K562 (cell line): ENCODE data around the gene IGDCC3. TPM values are rescaled to one million over a fixed set of nuclear protein-coding genes. Genes with fewer than 3 reads are reported as not detected.
A peak's percentile ranks its signal among the peaks of the same experiment; 100 is the strongest.

ENCODE experiments used
- ASH1L ChIP-seq: fragments of 450-650 bp; IDR thresholded peaks from 2 replicates; pipeline ENCODE4 v1.6.1; 2018; ENCODE audit warnings: borderline replicate concordance, mild to moderate bottlenecking, low read depth; ENCODE audit not compliant: partially characterized antibody
- CREB5 ChIP-seq: fragments of 250-450 bp; sonication (Bioruptor Pico); IDR thresholded peaks from 2 replicates; pipeline ENCODE4 v1.5.0; 2020; ENCODE audit warnings: mild to moderate bottlenecking
- ETV5 ChIP-seq: sonication (generic); formaldehyde crosslinking; IDR thresholded peaks from 2 replicates; pipeline ENCODE4 v1.4.0; 2020; ENCODE audit warnings: low read depth, mild to moderate bottlenecking, missing genetic modification reagents
- GABPB2 ChIP-seq: fragments of 250-450 bp; sonication (Bioruptor Pico); conservative IDR thresholded peaks from 2 replicates; pipeline ENCODE4 v1.5.1; 2021; ENCODE audit warnings: mild to moderate bottlenecking
- RBM17 ChIP-seq: fragments of 200-400 bp; formaldehyde crosslinking; IDR thresholded peaks from 2 replicates; pipeline ENCODE4 v1.6.1; 2017; ENCODE audit warnings: low read depth, mild to moderate bottlenecking, low read length, borderline replicate concordance
- SMAD3 ChIP-seq: fragments of 450-650 bp; formaldehyde crosslinking; conservative IDR thresholded peaks from 2 replicates; pipeline ENCODE4 v1.4.0; 2020; ENCODE audit warnings: mild to moderate bottlenecking
- ZNF318 ChIP-seq, 2 experiments: fragments of 450-650 bp; IDR thresholded peaks; 2 replicates each; pipeline ENCODE4 v1.6.1; 2016; ENCODE audit warnings: mild to moderate bottlenecking in 2 of 2, borderline replicate concordance in 1 of 2, low read depth in 1 of 2, moderate library complexity in 1 of 2
- polyA plus RNA-seq, 8 experiments: library from polyadenylated mRNA; depleted of rRNA in 4 of 8; stranded (reverse) in 5 of 8; unstranded in 3 of 8; fragments of >200 nt; fragmentation: Nextera tagmentation in 2 of 8; fragmentation: Illumina TruSeq in 1 of 8; extraction: Ambion mirVana in 2 of 8; extraction: Trizol in 1 of 8; gene quantifications; 2 replicates each; pipeline versions ENCODE4 v1.2.1 to v1.2.3, GENCODE V29; 2011 to 2014; ENCODE audit warnings: inconsistent platforms in 1 of 8, missing spikeins in 1 of 8
- total RNA-seq, 7 experiments: library from RNA; depleted of rRNA in 6 of 7; stranded (reverse); fragments of >200 nt in 6 of 7; fragmentation: Illumina TruSeq in 2 of 7; extraction: Trizol in 2 of 7; gene quantifications; 2 replicates each; pipeline versions ENCODE4 v1.2.1 to v1.2.3, GENCODE V29; 2011 to 2021; ENCODE audit warnings: low replicate concordance in 1 of 7
- TF ChIP-seq, protein P1 (sequence below), 2 experiments: fragments of 450-650 bp; IDR thresholded peaks; 2 replicates each; pipeline ENCODE4 v1.6.1; 2018; ENCODE audit warnings: mild to moderate bottlenecking in 2 of 2, low read depth in 1 of 2; ENCODE audit not compliant: partially characterized antibody in 2 of 2
- TF ChIP-seq, protein P2 (sequence below): fragments of 450-650 bp; conservative IDR thresholded peaks from 2 replicates; pipeline ENCODE4 v1.6.1; 2016; ENCODE audit warnings: missing genetic modification characterization, low read depth, mild to moderate bottlenecking, missing compliant biosample characterization, moderate library complexity

The IGDCC3 gene
- total and polyA plus RNA-seq, 9 of the 15 experiments (the other 6 are each of a cell fraction or from before 2014, with no cell fraction given): not detected

GRCh38 chr15:65304381-65305149 lies 73.2 kb downstream of the IGDCC3 start, which contains the start of gene RNU5B-1 (continued):
- TF ChIP-seq, protein P1, sequence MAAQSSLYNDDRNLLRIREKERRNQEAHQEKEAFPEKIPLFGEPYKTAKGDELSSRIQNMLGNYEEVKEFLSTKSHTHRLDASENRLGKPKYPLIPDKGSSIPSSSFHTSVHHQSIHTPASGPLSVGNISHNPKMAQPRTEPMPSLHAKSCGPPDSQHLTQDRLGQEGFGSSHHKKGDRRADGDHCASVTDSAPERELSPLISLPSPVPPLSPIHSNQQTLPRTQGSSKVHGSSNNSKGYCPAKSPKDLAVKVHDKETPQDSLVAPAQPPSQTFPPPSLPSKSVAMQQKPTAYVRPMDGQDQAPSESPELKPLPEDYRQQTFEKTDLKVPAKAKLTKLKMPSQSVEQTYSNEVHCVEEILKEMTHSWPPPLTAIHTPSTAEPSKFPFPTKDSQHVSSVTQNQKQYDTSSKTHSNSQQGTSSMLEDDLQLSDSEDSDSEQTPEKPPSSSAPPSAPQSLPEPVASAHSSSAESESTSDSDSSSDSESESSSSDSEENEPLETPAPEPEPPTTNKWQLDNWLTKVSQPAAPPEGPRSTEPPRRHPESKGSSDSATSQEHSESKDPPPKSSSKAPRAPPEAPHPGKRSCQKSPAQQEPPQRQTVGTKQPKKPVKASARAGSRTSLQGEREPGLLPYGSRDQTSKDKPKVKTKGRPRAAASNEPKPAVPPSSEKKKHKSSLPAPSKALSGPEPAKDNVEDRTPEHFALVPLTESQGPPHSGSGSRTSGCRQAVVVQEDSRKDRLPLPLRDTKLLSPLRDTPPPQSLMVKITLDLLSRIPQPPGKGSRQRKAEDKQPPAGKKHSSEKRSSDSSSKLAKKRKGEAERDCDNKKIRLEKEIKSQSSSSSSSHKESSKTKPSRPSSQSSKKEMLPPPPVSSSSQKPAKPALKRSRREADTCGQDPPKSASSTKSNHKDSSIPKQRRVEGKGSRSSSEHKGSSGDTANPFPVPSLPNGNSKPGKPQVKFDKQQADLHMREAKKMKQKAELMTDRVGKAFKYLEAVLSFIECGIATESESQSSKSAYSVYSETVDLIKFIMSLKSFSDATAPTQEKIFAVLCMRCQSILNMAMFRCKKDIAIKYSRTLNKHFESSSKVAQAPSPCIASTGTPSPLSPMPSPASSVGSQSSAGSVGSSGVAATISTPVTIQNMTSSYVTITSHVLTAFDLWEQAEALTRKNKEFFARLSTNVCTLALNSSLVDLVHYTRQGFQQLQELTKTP (IDR thresholded peaks at IDR 0.05; ENCODE audit: low read depth in 1 of 2, partially characterized antibody in 2 of 2): peak; percentile 90 to 99
- peak; percentile 77 to 99; a peak in 2 of 4 replicates for TF ChIP-seq ZNF318 (IDR thresholded peaks at IDR 0.05; ENCODE audit: borderline replicate concordance in 1 of 2, low read depth in 1 of 2)
- peak; percentile 95 for TF ChIP-seq CREB5 (CRISPR knock-in tag)
- TF ChIP-seq GABPB2: peak; percentile 96
- peak; percentile 78 for TF ChIP-seq ASH1L
- no peak for TF ChIP-seq RBM17
- TF ChIP-seq, protein P2, sequence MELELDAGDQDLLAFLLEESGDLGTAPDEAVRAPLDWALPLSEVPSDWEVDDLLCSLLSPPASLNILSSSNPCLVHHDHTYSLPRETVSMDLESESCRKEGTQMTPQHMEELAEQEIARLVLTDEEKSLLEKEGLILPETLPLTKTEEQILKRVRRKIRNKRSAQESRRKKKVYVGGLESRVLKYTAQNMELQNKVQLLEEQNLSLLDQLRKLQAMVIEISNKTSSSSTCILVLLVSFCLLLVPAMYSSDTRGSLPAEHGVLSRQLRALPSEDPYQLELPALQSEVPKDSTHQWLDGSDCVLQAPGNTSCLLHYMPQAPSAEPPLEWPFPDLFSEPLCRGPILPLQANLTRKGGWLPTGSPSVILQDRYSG (tag): no peak
- TF ChIP-seq SMAD3 (CRISPR knock-in tag): peak; percentile 97
- TF ChIP-seq ETV5: peak; percentile 65
